GM12878 (cell line): ENCODE data around the gene MACROD2. TPM values are rescaled to one million over a fixed set of nuclear protein-coding genes. Genes with fewer than 3 reads are reported as not detected.

Experiments used
- ATF2 ChIP-seq: IDR thresholded peaks from 2 replicates; pipeline ENCODE4 v1.6.1; 2012; ENCODE audit warnings: low read length, inconsistent platforms
- BHLHE40 ChIP-seq, 2 experiments: fragments of 450-650 bp in 1 of 2; IDR thresholded peaks; 2 replicates each; pipeline ENCODE4 v1.6.1; 2011 to 2017; ENCODE audit warnings: low read depth in 2 of 2, borderline replicate concordance in 1 of 2, improper control_type of control experiment in 1 of 2, low read length in 1 of 2, mild to moderate bottlenecking in 1 of 2
- CEBPB ChIP-seq, 2 experiments: fragments of 150-350 bp in 1 of 2; IDR thresholded peaks; 2 replicates each; pipeline ENCODE4 v1.6.1; 2012 to 2014; ENCODE audit warnings: low read depth in 2 of 2, low read length in 2 of 2, borderline replicate concordance in 1 of 2, inconsistent platforms in 1 of 2
- CHD4 ChIP-seq: fragments of 200-600 bp; sonication (generic); IDR thresholded peaks from 2 replicates; pipeline ENCODE4 v1.6.1; 2016; ENCODE audit warnings: mild to moderate bottlenecking
- CREB1 ChIP-seq: IDR thresholded peaks from 2 replicates; pipeline ENCODE4 v1.6.1; 2012; ENCODE audit warnings: low read depth, mild to moderate bottlenecking, inconsistent platforms
- GABPA ChIP-seq: IDR thresholded peaks from 2 replicates; pipeline ENCODE4 v1.6.1; 2014; ENCODE audit warnings: antibody characterized with exemption, low read depth, mild to moderate bottlenecking, inconsistent platforms
- HCFC1 ChIP-seq: fragments of 150-350 bp; IDR thresholded peaks from 2 replicates; pipeline ENCODE4 v1.6.1; 2014; ENCODE audit warnings: low read length
- JUND ChIP-seq: IDR thresholded peaks from 2 replicates; pipeline ENCODE4 v1.6.1; 2012; ENCODE audit warnings: low read depth, mild to moderate bottlenecking, low read length, improper control_type of control experiment, moderate library complexity
- KLF5 ChIP-seq: fragments of 450-650 bp; IDR thresholded peaks from 2 replicates; pipeline ENCODE4 v1.6.1; 2014; ENCODE audit warnings: mild to moderate bottlenecking; ENCODE audit not compliant: partially characterized antibody
- MAX ChIP-seq: IDR thresholded peaks from 2 replicates; pipeline ENCODE4 v1.6.1; 2012; ENCODE audit warnings: low read depth, low read length, improper control_type of control experiment
- NR2C2 ChIP-seq: IDR thresholded peaks from 2 replicates; pipeline ENCODE4 v1.6.1; 2011; ENCODE audit warnings: borderline replicate concordance, low read depth; ENCODE audit not compliant: control insufficient read depth, insufficient read length
- NRF1 ChIP-seq: conservative IDR thresholded peaks from 2 replicates; pipeline ENCODE4 v1.6.1; 2011; ENCODE audit warnings: mild to moderate bottlenecking, low read depth, low read length, improper control_type of control experiment
- POLR2AphosphoS2 ChIP-seq: IDR thresholded peaks from 2 replicates; pipeline ENCODE4 v1.6.1; 2011; ENCODE audit warnings: low read depth, mild to moderate bottlenecking, low read length, improper control_type of control experiment, moderate library complexity
- PRDM15 ChIP-seq: fragments of 450-650 bp; formaldehyde crosslinking; IDR thresholded peaks from 2 replicates; pipeline ENCODE4 v1.4.0; 2020; ENCODE audit warnings: mild to moderate bottlenecking, moderate library complexity
- RBBP5 ChIP-seq: fragments of 200-600 bp; sonication (generic); conservative IDR thresholded peaks from 2 replicates; pipeline ENCODE4 v1.6.1; 2016
- RELA ChIP-seq: fragments of 450-650 bp; IDR thresholded peaks from 2 replicates; pipeline ENCODE4 v1.8.0; 2014; ENCODE audit warnings: borderline replicate concordance; ENCODE audit not compliant: partially characterized antibody
- RELB ChIP-seq: fragments of 450-650 bp; IDR thresholded peaks from 2 replicates; pipeline ENCODE4 v1.6.1; 2017; ENCODE audit warnings: low read depth, mild to moderate bottlenecking, moderate library complexity
- RFX5 ChIP-seq: IDR thresholded peaks from 2 replicates; pipeline ENCODE4 v1.6.1; 2011; ENCODE audit warnings: low read depth, low read length, improper control_type of control experiment
- STAT1 ChIP-seq: fragments of 450-650 bp; conservative IDR thresholded peaks from 2 replicates; pipeline ENCODE4 v1.6.1; 2014; ENCODE audit warnings: antibody characterized with exemption, mild to moderate bottlenecking
- STAT3 ChIP-seq: IDR thresholded peaks from 2 replicates; pipeline ENCODE4 v1.6.1; 2011; ENCODE audit warnings: low read depth, low read length, improper control_type of control experiment
- TAF1 ChIP-seq: IDR thresholded peaks from 2 replicates; pipeline ENCODE4 v1.6.1; 2011; ENCODE audit warnings: mild to moderate bottlenecking, low read depth, low read length, borderline replicate concordance
- TBL1XR1 ChIP-seq: IDR thresholded peaks from 2 replicates; pipeline ENCODE4 v1.6.1; 2012; ENCODE audit warnings: low read depth, low read length, improper control_type of control experiment
- YBX1 ChIP-seq: fragments of 450-650 bp; IDR thresholded peaks from 2 replicates; pipeline ENCODE4 v1.6.1; 2016; ENCODE audit warnings: antibody characterized with exemption
- ZBED1 ChIP-seq: IDR thresholded peaks from 2 replicates; pipeline ENCODE4 v1.6.1; 2016; ENCODE audit warnings: borderline replicate concordance
- ZNF622 ChIP-seq: fragments of 450-650 bp; IDR thresholded peaks from 2 replicates; pipeline ENCODE4 v1.6.1; 2017; ENCODE audit warnings: mild to moderate bottlenecking, inconsistent platforms
- polyA plus RNA-seq, 11 experiments: library from polyadenylated mRNA; depleted of rRNA in 4 of 11; unstranded in 6 of 11; stranded (reverse) in 5 of 11; fragments of >200 nt; fragmentation: Nextera tagmentation in 4 of 11; fragmentation: Illumina TruSeq in 1 of 11; extraction: Ambion mirVana in 4 of 11; extraction: Trizol in 1 of 11; gene quantifications; 1 replicate in 1 of 11; 2 replicates in 10 of 11; pipeline versions ENCODE4 v1.2.1 to v1.2.3, GENCODE V29; 2011 to 2016; ENCODE audit warnings: inconsistent platforms in 2 of 11, missing spikeins in 2 of 11, low read depth in 1 of 11
- total RNA-seq, 4 experiments: library from RNA; depleted of rRNA in 3 of 4; stranded (reverse); fragments of >200 nt in 3 of 4; fragmentation: Illumina TruSeq in 1 of 4; extraction: Trizol in 1 of 4; gene quantifications; 2 replicates each; pipeline versions ENCODE4 v1.2.1 to v1.2.3, GENCODE V29; 2013 to 2021

The MACROD2 gene
- total and polyA plus RNA-seq, 10 of the 15 experiments (the other 5 are each of a cell fraction or from before 2014, with no cell fraction given): 1.1 to 21.5 (median 2.2) TPM

- TF ChIP-seq KLF5 (no peak), TAF1 (no peak), NRF1 (no peak), RELA (no peak), JUND (peak; percentile 82; the same call in 1 of the 2 replicates), HCFC1 (no peak), CEBPB (IDR thresholded peaks at IDR 0.05; ENCODE audit: borderline replicate concordance in 1 of 2, low read depth in 2 of 2, low read length in 2 of 2) (no peak), CHD4 (no peak), BHLHE40 (IDR thresholded peaks at IDR 0.05; ENCODE audit: borderline replicate concordance in 1 of 2, low read depth in 2 of 2, low read length in 1 of 2) (peak; percentile 79 to 84), YBX1 (no peak), ZNF622 (no peak), STAT3 (0 out of 2 replicates have a peak, but pooled peaks have one; percentile 75), POLR2AphosphoS2 (no peak), TBL1XR1 (peak; percentile 85; the same call in 1 of the 2 replicates), RBBP5 (no peak), STAT1 (no peak), RELB (peak; percentile 66; the same call in 1 of the 2 replicates), PRDM15 (no peak), NR2C2 (no peak), CREB1 (no peak), RFX5 (no peak), ZBED1 (peak; percentile 40; the same call in 1 of the 2 replicates), ATF2 (peak; percentile 53), GABPA (no peak), MAX (no peak)
These were observed 835.1 kb downstream of the MACROD2 start (continued) for GRCh38 chr20:14830466-14830865.
